CD14-positive monocyte (primary cell): Measurements from ENCODE around the gene ANKRD55. TPM values are rescaled to one million over a fixed set of nuclear protein-coding genes. Genes with fewer than 3 reads are reported as not detected.

Experiments used
- DNase-seq, 3 donors: peaks; one replicate each; pipeline ENCODE4 v3.0.0-alpha.2; 2011 to 2022
- H2AFZ ChIP-seq: 2 replicates; pipeline ENCODE4 v1.6.0; 2012; ENCODE audit warnings: mild to moderate bottlenecking, low read depth, low read length, inconsistent platforms; ENCODE audit not compliant: insufficient read depth, poor library complexity, severe bottlenecking
- H3K27ac ChIP-seq, 2 donors: 1 replicate in 1 of 2; 2 replicates in 1 of 2; pipeline ENCODE4 v1.5.1; 2012 to 2013; ENCODE audit warnings: low read length in 2 of 2, control low read depth in 1 of 2, inconsistent platforms in 1 of 2, low read depth in 1 of 2, mild to moderate bottlenecking in 1 of 2
- H3K27me3 ChIP-seq, 2 donors: one replicate each; pipeline versions ENCODE4 v1.6.0 to v1.6.1; 2011 to 2013; ENCODE audit warnings: low read length in 2 of 2; ENCODE audit not compliant: control insufficient read depth in 2 of 2, insufficient read depth in 2 of 2
- H3K36me3 ChIP-seq, 2 donors: replicated peaks in 1 of 2; 1 replicate in 1 of 2; 2 replicates in 1 of 2; pipeline versions ENCODE4 v1.5.1 to v1.6.1; 2012 to 2013; ENCODE audit warnings: low read length in 2 of 2, control low read depth in 1 of 2, inconsistent platforms in 1 of 2, mild to moderate bottlenecking in 1 of 2; ENCODE audit not compliant: insufficient read depth in 2 of 2, control insufficient read depth in 1 of 2
- H3K4me1 ChIP-seq, 2 donors: 1 replicate in 1 of 2; 2 replicates in 1 of 2; pipeline versions ENCODE4 v1.5.1 to v1.6.1; 2012 to 2013; ENCODE audit warnings: low read length in 2 of 2, control low read depth in 1 of 2, inconsistent platforms in 1 of 2, mild to moderate bottlenecking in 1 of 2, moderate library complexity in 1 of 2; ENCODE audit not compliant: insufficient read depth in 2 of 2, control insufficient read depth in 1 of 2
- H3K4me2 ChIP-seq: replicated peaks from 2 replicates; pipeline ENCODE3; 2012; ENCODE audit warnings: low read length, moderate library complexity, mild to moderate bottlenecking; ENCODE audit not compliant: poor library complexity, severe bottlenecking; ENCODE audit errors: extremely low read depth
- H3K4me3 ChIP-seq, 3 experiments: fragments of 200-600 bp in 1 of 3; sonication (generic) in 1 of 3; replicated peaks in 1 of 3; 1 replicate in 2 of 3; 2 replicates in 1 of 3; pipeline ENCODE4 v1.5.1; 2011 to 2013; ENCODE audit warnings: low read length in 3 of 3, mild to moderate bottlenecking in 3 of 3, control low read depth in 2 of 3, low read depth in 2 of 3, inconsistent platforms in 1 of 3, moderate library complexity in 1 of 3
- H3K79me2 ChIP-seq: 2 replicates; pipeline ENCODE4 v1.6.0; 2012; ENCODE audit warnings: mild to moderate bottlenecking, control low read depth, inconsistent platforms, low read length, moderate library complexity; ENCODE audit not compliant: insufficient read depth
- H3K9ac ChIP-seq: 2 replicates; pipeline ENCODE4 v1.6.0; 2017; ENCODE audit warnings: low read length, mild to moderate bottlenecking; ENCODE audit not compliant: insufficient read depth, poor library complexity, severe bottlenecking
- H3K9me3 ChIP-seq, 2 donors: replicated peaks in 1 of 2; 1 replicate in 1 of 2; 2 replicates in 1 of 2; pipeline versions ENCODE4 v1.5.1 to v1.6.1; 2012 to 2013; ENCODE audit warnings: low read length in 2 of 2, control low read depth in 1 of 2; ENCODE audit not compliant: control insufficient read depth in 1 of 2, insufficient read depth in 1 of 2
- H4K20me1 ChIP-seq: 2 replicates; pipeline ENCODE4 v1.6.0; 2012; ENCODE audit warnings: mild to moderate bottlenecking, low read length, control low read depth, moderate library complexity; ENCODE audit not compliant: insufficient read depth
- H3K27ac Mint-ChIP-seq, 7 donors: one replicate each; pipeline ENCODE4 v1.8.0; 2020; ENCODE audit warnings: mild to moderate bottlenecking in 7 of 7, mixed read lengths in 7 of 7, moderate library complexity in 6 of 7, inconsistent platforms in 2 of 7
- H3K27me3 Mint-ChIP-seq, 3 donors: one replicate each; pipeline ENCODE4 v1.8.0; 2021 to 2022; ENCODE audit warnings: low read depth in 3 of 3, mild to moderate bottlenecking in 3 of 3, mixed read lengths in 3 of 3, moderate library complexity in 3 of 3, inconsistent platforms in 1 of 3
- H3K36me3 Mint-ChIP-seq, 2 donors: one replicate each; pipeline ENCODE4 v1.8.0; 2020; ENCODE audit warnings: mixed read lengths in 2 of 2, inconsistent platforms in 1 of 2, mild to moderate bottlenecking in 1 of 2
- H3K4me1 Mint-ChIP-seq: one replicate; pipeline ENCODE4 v1.8.0; 2020; ENCODE audit warnings: mild to moderate bottlenecking, mixed read lengths
- H3K4me3 Mint-ChIP-seq, 2 donors: one replicate each; pipeline ENCODE4 v1.8.0; 2020; ENCODE audit warnings: mild to moderate bottlenecking in 2 of 2, mixed read lengths in 2 of 2, moderate library complexity in 1 of 2
- H3K9me3 Mint-ChIP-seq, 7 donors: one replicate each; pipeline ENCODE4 v1.8.0; 2020 to 2022; ENCODE audit warnings: mixed read lengths in 7 of 7, mild to moderate bottlenecking in 6 of 7, moderate library complexity in 6 of 7, inconsistent platforms in 2 of 7
- CTCF ChIP-seq: fragments of 200-600 bp; IDR thresholded peaks from one replicate; pipeline ENCODE4 v1.8.0; 2022; ENCODE audit warnings: antibody characterized with exemption, mild to moderate bottlenecking
- WGBS: methylation state at CpG from one replicate; pipeline ENCODE4 v1.1.5; 2013; ENCODE audit warnings: missing lambda C conversion rate; ENCODE audit not compliant: insufficient coverage; 5-methylcytosine and 5-hydroxymethylcytosine counted together
- intact Hi-C, 2 donors: fragments of 100-400 bp; cut with micrococcal nuclease; formaldehyde crosslinking; loops; one replicate each; pipeline versions ENCODE4 v1.15.0 to v1.15.1; 2023
- polyA plus RNA-seq, 3 donors: library from polyadenylated mRNA; depleted of rRNA in 1 of 3; unstranded in 2 of 3; stranded (reverse) in 1 of 3; fragments of 300-500 nt in 2 of 3; fragments of >200 nt in 1 of 3; fragmentation: Illumina TruSeq in 2 of 3; gene quantifications; 1 replicate in 2 of 3; 2 replicates in 1 of 3; pipeline ENCODE4 v1.2.3, GENCODE V29; 2012 to 2021

Gene ANKRD55
- polyA plus RNA-seq, 3 donors, result 0.20 to 0.55 (median 0.28) TPM

DNA sequence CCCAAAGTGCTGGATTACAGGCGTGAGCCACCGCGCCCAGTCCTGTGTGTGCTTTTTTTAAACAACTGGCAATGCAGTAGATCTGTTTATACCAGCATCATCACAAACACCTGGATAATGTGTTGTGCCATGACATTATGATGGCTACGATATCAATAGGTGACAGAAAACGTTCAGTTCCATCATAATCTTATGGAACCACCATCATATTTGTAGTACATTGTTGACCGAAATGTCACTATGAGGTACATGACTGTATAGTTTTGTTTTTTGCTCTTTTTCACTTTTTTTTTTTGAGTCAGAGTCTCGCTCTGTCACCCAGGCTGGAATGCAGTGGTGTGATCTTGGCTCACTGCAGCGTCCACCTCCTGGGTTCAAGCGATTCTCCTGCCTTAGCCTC, 24.4 kb downstream of the ANKRD55 start:
- peaks cover 0 to 2% (median 2%) of the 10 kb centered on the region in 3 donors for H3K27me3 Mint-ChIP-seq
- intact Hi-C loops, result loop anchor here in 1 of 2 donors (10.0 kb wide), 1 partner anchor 274 kb away; no protein-coding TSS in a partner anchor
- 100% methylated on average over 7 of the region's 9 CpGs for WGBS

DNA sequence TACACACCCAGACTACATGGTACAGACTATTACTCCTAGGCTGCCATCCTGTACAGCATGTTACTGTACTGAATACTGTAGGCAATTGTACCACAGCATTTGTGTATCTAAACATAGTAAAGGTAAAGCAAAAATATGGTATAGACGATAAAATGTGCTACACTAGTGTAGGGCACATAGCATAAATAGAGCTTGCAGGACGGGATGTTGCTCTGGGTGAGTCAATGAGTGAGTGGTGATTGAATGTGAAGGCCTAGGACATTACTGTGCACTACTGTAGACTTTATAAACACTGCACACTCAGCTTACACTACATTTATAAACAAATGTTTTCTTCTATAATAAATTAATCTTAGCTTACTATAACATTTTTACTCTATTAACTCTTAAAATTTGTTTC, 25.6 kb downstream of the ANKRD55 start:
- H3K27ac Mint-ChIP-seq, result no peak overlapping the region
- intact Hi-C loops, result loop anchor here in 1 of 2 donors (10.0 kb wide), 1 partner anchor 273 kb away; no protein-coding TSS in a partner anchor
- H3K27ac ChIP-seq, result no peak overlapping the region
- no peak overlapping the region for H3K4me3 ChIP-seq
- H3K79me2 ChIP-seq, result no peaks in the 10 kb centered on the region
- WGBS, result no CpG with 5 or more reads among the region's 2 CpGs
- no peak overlapping the region for H3K9ac ChIP-seq
- peaks cover 12% of the 10 kb centered on the region in 2 donors for H3K4me1 ChIP-seq
- H3K4me3 Mint-ChIP-seq, result no peak overlapping the region
- H4K20me1 ChIP-seq, result no peaks in the 10 kb centered on the region
- H3K27me3 ChIP-seq, result no peaks in the 10 kb centered on the region
- peaks cover 0 to 2% (median 2%) of the 10 kb centered on the region in 3 donors for H3K27me3 Mint-ChIP-seq
- no peak for DNase-seq
- no peak overlapping the region for H2AFZ ChIP-seq
- no peaks in the 10 kb centered on the region for H3K9me3 ChIP-seq
- peaks cover 18% of the 10 kb centered on the region for H3K4me1 Mint-ChIP-seq
- H3K4me2 ChIP-seq, result no peak overlapping the region
- H3K9me3 Mint-ChIP-seq, result peaks cover 0 to 5% (median 2%) of the 10 kb centered on the region in 7 donors
- no peaks in the 10 kb centered on the region for H3K36me3 ChIP-seq
- H3K36me3 Mint-ChIP-seq, result no peaks in the 10 kb centered on the region
- no peak for TF ChIP-seq CTCF

More for the DNA sequence above, 24.4 kb downstream of the ANKRD55 start:
- H3K27me3 ChIP-seq, result no peaks in the 10 kb centered on the region
- Mint-ChIP-seq H3K4me1 (peaks cover 12% of the 10 kb centered on the region), H3K4me3 (no peak overlapping the region), H3K27ac (no peak overlapping the region), H3K9me3 (peaks cover 2 to 9% (median 5%) of the 10 kb centered on the region in 7 donors), H3K36me3 (no peaks in the 10 kb centered on the region)
- H4K20me1 ChIP-seq, result no peaks in the 10 kb centered on the region
- H3K36me3 ChIP-seq, result no peaks in the 10 kb centered on the region
- no peak overlapping the region for H2AFZ ChIP-seq
- H3K4me3 ChIP-seq, result no peak overlapping the region
- no peak overlapping the region for H3K27ac ChIP-seq
- TF ChIP-seq CTCF, result no peak
- DNase-seq, result no peak
- peaks cover under 1 to 2% of the 10 kb centered on the region in 2 donors for H3K9me3 ChIP-seq
- H3K4me1 ChIP-seq, result peaks cover 6 to 7% of the 10 kb centered on the region in 2 donors
- no peaks in the 10 kb centered on the region for H3K79me2 ChIP-seq
- no peak overlapping the region for H3K9ac ChIP-seq
- no peak overlapping the region for H3K4me2 ChIP-seq
